GF-D8 (cell line): ENCODE measurements around the gene SLC15A5.

Source experiments
- DNase-seq: peaks from one replicate; lab custom pipeline; 2025; lab: John Stamatoyannopoulos, UW

Gene SLC15A5

GRCh38 chr12:16277585-16277984, at the start of gene SLC15A5:
Gene SLC15A5, minus strand, starts transcription at chr12:16277685. Its CDS starts 0 bp downstream, at chr12:16277685.
- DNase-seq, result no peak

GRCh38 chr12:16325426-16325825, 47.9 kb upstream of the SLC15A5 start:
- no peak for DNase-seq

- no peak for DNase-seq
Measured at GRCh38 chr12:16324772-16325171, 47.3 kb upstream of the SLC15A5 start.

- no peak for DNase-seq
Measured at GRCh38 chr12:16324272-16324671, 46.8 kb upstream of the SLC15A5 start.

GRCh38 chr12:16323638-16324037, 46.2 kb upstream of the SLC15A5 start:
- no peak for DNase-seq

- no peak for DNase-seq
Measured at GRCh38 chr12:16323010-16323409, 45.5 kb upstream of the SLC15A5 start.

GRCh38 chr12:16310934-16311333, 33.4 kb upstream of the SLC15A5 start:
- DNase-seq, result no peak

GRCh38 chr12:16307856-16308475, 30.5 kb upstream of the SLC15A5 start:
- peak; percentile 48 for DNase-seq

- no peak for DNase-seq
Measured at GRCh38 chr12:16303939-16304338, 26.5 kb upstream of the SLC15A5 start.

GRCh38 chr12:16300736-16301135, 23.3 kb upstream of the SLC15A5 start:
- no peak for DNase-seq

- DNase-seq, result no peak
Measured at GRCh38 chr12:16300122-16300521, 22.6 kb upstream of the SLC15A5 start.

GRCh38 chr12:16299403-16299802, 21.9 kb upstream of the SLC15A5 start:
- no peak for DNase-seq

GRCh38 chr12:16297521-16297920, 20.0 kb upstream of the SLC15A5 start:
- no peak for DNase-seq

GRCh38 chr12:16294376-16294956, 17.0 kb upstream of the SLC15A5 start:
- DNase-seq, result no peak

- no peak for DNase-seq
Measured at GRCh38 chr12:16291032-16291431, 13.5 kb upstream of the SLC15A5 start.

GRCh38 chr12:16285586-16285985, 8.1 kb upstream of the SLC15A5 start:
- no peak for DNase-seq

- DNase-seq, result no peak
Measured at GRCh38 chr12:16282978-16283377, 5.5 kb upstream of the SLC15A5 start.

GRCh38 chr12:16282081-16282480, 4.6 kb upstream of the SLC15A5 start:
- no peak for DNase-seq

GRCh38 chr12:16281157-16281556, 3.7 kb upstream of the SLC15A5 start:
- no peak for DNase-seq

GRCh38 chr12:16272222-16272621, 5.3 kb downstream of the SLC15A5 start:
- DNase-seq, result no peak

GRCh38 chr12:16271062-16271461, 6.4 kb downstream of the SLC15A5 start:
- no peak for DNase-seq

GRCh38 chr12:16269946-16270345, 7.5 kb downstream of the SLC15A5 start:
- DNase-seq, result no peak

- DNase-seq, result no peak
Measured at GRCh38 chr12:16266085-16266484, 11.4 kb downstream of the SLC15A5 start.

GRCh38 chr12:16261944-16262475, 15.5 kb downstream of the SLC15A5 start:
- no peak for DNase-seq
